GM12878 (cell line): ENCODE measurements around the gene KCTD16. TPM values are rescaled to one million over a fixed set of nuclear protein-coding genes. Genes with fewer than 3 reads are reported as not detected.

ENCODE experiments used
- ATAC-seq: fragments of 200-7000 bp; cut with Tn5 transposase; 3 replicates; pipeline ENCODE4 v1.9.1; 2020; ENCODE audit warnings: mild to moderate bottlenecking, moderate library complexity
- BruUV-seq: library from RNA; stranded (reverse); fragments of 400-500 nt; replicated peaks from 2 replicates; lab custom pipeline; 2021; lab: Mats Ljungman, UMichigan
- CTCF ChIA-PET: fragments of 300-600 bp; sonication (Branson Sonifier 250); formaldehyde crosslinking; extraction: SDS; loops from one replicate; lab custom pipeline; 2021; ENCODE audit warnings: inconsistent platforms; lab: Yijun Ruan, JAX
- POLR2A ChIA-PET: fragments of 350-600 bp; formaldehyde crosslinking; extraction: SDS; loops from one replicate; lab custom pipeline; 2021; ENCODE audit warnings: inconsistent platforms; lab: Charles Lee
- RAD21 ChIA-PET: fragments of 300-600 bp; sonication (Branson Sonifier 250); formaldehyde crosslinking; loops from one replicate; lab custom pipeline; 2023; ENCODE audit warnings: antibody characterized with exemption; ENCODE audit not compliant: unreplicated experiment; lab: Charles Lee
- SMC1A ChIA-PET: fragments of 300-600 bp; sonication (Branson Sonifier 250); formaldehyde crosslinking; loops from one replicate; lab custom pipeline; 2023; ENCODE audit not compliant: unreplicated experiment, uncharacterized antibody; lab: Charles Lee
- DNase-seq: peaks from one replicate; pipeline ENCODE4 v3.0.0-alpha.2; 2011; ENCODE audit warnings: low read depth, low spot score
- FAIRE-seq: peaks from 3 replicates; lab custom pipeline; 2011; peaks lifted over from hg19 to GRCh38; lab: Jason Lieb, UNC
- H2AFZ ChIP-seq: 2 replicates; pipeline ENCODE4 v1.6.0; 2011; ENCODE audit warnings: low read depth, low read length, control low read depth; ENCODE audit not compliant: control insufficient read depth
- H3K27ac ChIP-seq: 2 replicates; pipeline ENCODE4 v1.5.1; 2011; ENCODE audit warnings: control low read depth; ENCODE audit not compliant: control insufficient read depth, insufficient read depth
- H3K27me3 ChIP-seq, 2 experiments: replicated peaks in 1 of 2; 2 replicates each; pipeline versions ENCODE4 v1.6.0 to v1.6.1; 2011; ENCODE audit warnings: low read length in 1 of 2; ENCODE audit not compliant: control insufficient read depth in 2 of 2, insufficient read depth in 2 of 2
- H3K36me3 ChIP-seq, 2 experiments: 2 replicates each; pipeline ENCODE4 v1.5.1; 2011; ENCODE audit warnings: low read length in 1 of 2; ENCODE audit not compliant: control insufficient read depth in 2 of 2, insufficient read depth in 2 of 2
- H3K4me1 ChIP-seq: 2 replicates; pipeline ENCODE4 v1.6.1; 2011; ENCODE audit warnings: mild to moderate bottlenecking, low read length, moderate library complexity, mixed read lengths; ENCODE audit not compliant: control insufficient read depth, insufficient read depth
- H3K4me2 ChIP-seq: 2 replicates; pipeline ENCODE4 v1.6.0; 2011; ENCODE audit warnings: control low read depth; ENCODE audit not compliant: control insufficient read depth, insufficient read depth
- H3K4me3 ChIP-seq: fragments of 200-600 bp; sonication (generic); 2 replicates; pipeline ENCODE4 v1.5.1; 2016
- H3K79me2 ChIP-seq: 2 replicates; pipeline ENCODE4 v1.6.0; 2011; ENCODE audit warnings: low read length; ENCODE audit not compliant: control insufficient read depth, insufficient read depth
- H3K9ac ChIP-seq: 2 replicates; pipeline ENCODE4 v1.8.0; 2011; ENCODE audit warnings: low read length, control low read depth, mixed read lengths; ENCODE audit not compliant: control insufficient read depth, insufficient read depth
- H3K9me3 ChIP-seq: replicated peaks from 3 replicates; pipeline ENCODE4 v1.5.1; 2011; ENCODE audit warnings: mild to moderate bottlenecking, low read length; ENCODE audit not compliant: control insufficient read depth, insufficient read depth
- H4K20me1 ChIP-seq: 2 replicates; pipeline ENCODE4 v1.6.0; 2011; ENCODE audit not compliant: control insufficient read depth, insufficient read depth
- ASH2L ChIP-seq: fragments of 300-600, 200-600 bp; sonication (generic); IDR thresholded peaks from 2 replicates; pipeline ENCODE4 v1.6.1; 2017; ENCODE audit warnings: low read depth, mild to moderate bottlenecking, borderline replicate concordance
- CEBPB ChIP-seq, 2 experiments: fragments of 150-350 bp in 1 of 2; IDR thresholded peaks; 2 replicates each; pipeline ENCODE4 v1.6.1; 2012 to 2014; ENCODE audit warnings: low read depth in 2 of 2, low read length in 2 of 2, borderline replicate concordance in 1 of 2, inconsistent platforms in 1 of 2
- E2F4 ChIP-seq: IDR thresholded peaks from 2 replicates; pipeline ENCODE4 v1.6.1; 2012; ENCODE audit warnings: low read depth, low read length, improper control_type of control experiment
- EED ChIP-seq: sonication (generic); IDR thresholded peaks from 2 replicates; pipeline ENCODE4 v1.6.1; 2016; ENCODE audit warnings: antibody characterized with exemption, low read depth
- GATAD2B ChIP-seq: fragments of 450-650 bp; conservative IDR thresholded peaks from 2 replicates; pipeline ENCODE4 v1.6.1; 2017; ENCODE audit warnings: low read depth, mild to moderate bottlenecking, moderate library complexity
- IKZF1 ChIP-seq: fragments of 450-650 bp; conservative IDR thresholded peaks from 2 replicates; pipeline ENCODE4 v1.6.1; 2017; ENCODE audit warnings: antibody characterized with exemption, mild to moderate bottlenecking
- IRF3 ChIP-seq: fragments of 450-650 bp; IDR thresholded peaks from 2 replicates; pipeline ENCODE4 v1.6.1; 2014; ENCODE audit warnings: mild to moderate bottlenecking
- MLLT1 ChIP-seq: fragments of 450-650 bp; IDR thresholded peaks from 2 replicates; pipeline ENCODE4 v1.6.1; 2016; ENCODE audit warnings: mild to moderate bottlenecking
- NR2C2 ChIP-seq: IDR thresholded peaks from 2 replicates; pipeline ENCODE4 v1.6.1; 2011; ENCODE audit warnings: borderline replicate concordance, low read depth; ENCODE audit not compliant: control insufficient read depth, insufficient read length
- RUNX3 ChIP-seq: IDR thresholded peaks from 2 replicates; pipeline ENCODE4 v1.6.1; 2012; ENCODE audit warnings: low read length, inconsistent platforms
- SRF ChIP-seq, 2 experiments: IDR thresholded peaks; 2 replicates each; pipeline ENCODE4 v1.6.1; 2011; ENCODE audit warnings: low read depth in 2 of 2, low read length in 2 of 2, mild to moderate bottlenecking in 1 of 2, moderate library complexity in 1 of 2
- TBL1XR1 ChIP-seq: IDR thresholded peaks from 2 replicates; pipeline ENCODE4 v1.6.1; 2012; ENCODE audit warnings: low read depth, low read length, improper control_type of control experiment
- TCF7 ChIP-seq: IDR thresholded peaks from 2 replicates; pipeline ENCODE4 v1.6.1; 2014; ENCODE audit warnings: antibody characterized with exemption, borderline replicate concordance
- WGBS: methylation state at CpG from one replicate; pipeline ENCODE4 v1.1.6; 2016; ENCODE audit warnings: low lambda C conversion rate; ENCODE audit not compliant: insufficient replicate concordance, insufficient coverage; ENCODE audit errors: missing lambda C conversion rate; 5-methylcytosine and 5-hydroxymethylcytosine counted together
- in situ Hi-C: fragments of 300-500 bp; cut with MboI; formaldehyde crosslinking; loops from 9 replicates; pipeline ENCODE4 v1.14.3; 2018; ENCODE audit warnings: mixed read lengths
- intact Hi-C: fragments of 100-400 bp; cut with micrococcal nuclease; formaldehyde crosslinking; loops from one replicate; pipeline ENCODE4 v1.14.2; 2022; ENCODE audit not compliant: unreplicated experiment
- polyA plus RNA-seq, 11 experiments: library from polyadenylated mRNA; depleted of rRNA in 4 of 11; unstranded in 6 of 11; stranded (reverse) in 5 of 11; fragments of >200 nt; fragmentation: Nextera tagmentation in 4 of 11; fragmentation: Illumina TruSeq in 1 of 11; extraction: Ambion mirVana in 4 of 11; extraction: Trizol in 1 of 11; gene quantifications; 1 replicate in 1 of 11; 2 replicates in 10 of 11; pipeline versions ENCODE4 v1.2.1 to v1.2.3, GENCODE V29; 2011 to 2016; ENCODE audit warnings: inconsistent platforms in 2 of 11, missing spikeins in 2 of 11, low read depth in 1 of 11
- total RNA-seq, 4 experiments: library from RNA; depleted of rRNA in 3 of 4; stranded (reverse); fragments of >200 nt in 3 of 4; fragmentation: Illumina TruSeq in 1 of 4; extraction: Trizol in 1 of 4; gene quantifications; 2 replicates each; pipeline versions ENCODE4 v1.2.1 to v1.2.3, GENCODE V29; 2013 to 2021
- TF ChIP-seq, protein P1 (sequence below): fragments of 450-650 bp; IDR thresholded peaks from 2 replicates; pipeline ENCODE4 v1.6.1; 2018; ENCODE audit warnings: borderline replicate concordance, mild to moderate bottlenecking; ENCODE audit not compliant: partially characterized antibody
- TF ChIP-seq, protein P2 (sequence below), 3 experiments: IDR thresholded peaks in 2 of 3; conservative IDR thresholded peaks in 1 of 3; 2 replicates each; pipeline ENCODE4 v1.5.1; 2011; ENCODE audit warnings: low read depth in 3 of 3, low read length in 3 of 3, mild to moderate bottlenecking in 3 of 3, control low read depth in 2 of 3, moderate library complexity in 2 of 3, inconsistent platforms in 1 of 3, mixed read lengths in 1 of 3; ENCODE audit not compliant: control insufficient read depth in 2 of 3, insufficient read depth in 1 of 3; ENCODE audit errors: extremely low read depth in 1 of 3

The KCTD16 gene
- total and polyA plus RNA-seq, 10 of the 15 experiments (the other 5 are each of a cell fraction or from before 2014, with no cell fraction given): 0.03 to 0.10 (median 0.06) TPM; not detected in 3

DNA sequence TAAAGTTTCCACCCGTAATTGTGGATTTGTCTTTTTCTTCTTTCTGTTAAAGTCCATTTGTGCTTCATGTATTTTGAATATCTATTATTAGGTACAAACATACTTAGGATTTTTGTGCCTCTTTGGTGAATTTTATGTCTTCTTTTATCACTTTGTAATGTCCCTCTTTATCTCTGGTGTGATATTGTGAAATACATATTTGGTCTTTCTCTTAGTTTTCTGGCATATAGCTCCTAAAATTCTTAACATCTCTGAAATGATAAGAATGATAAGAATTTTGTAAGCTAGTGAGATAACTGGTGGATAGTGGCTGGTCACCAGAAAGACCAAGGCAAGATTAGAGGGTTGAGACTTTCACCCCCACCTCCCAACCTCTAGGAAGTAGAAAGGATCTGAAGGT lies 111.1 kb downstream of the KCTD16 start:
- SMC1A ChIA-PET: no interaction called here
- WGBS: 7% methylated on average over 1 of the region's 1 CpG
- H3K4me2 ChIP-seq: no peak overlapping the region
- RAD21 ChIA-PET: no interaction called here
- no peaks in the 10 kb centered on the region for H3K27me3 ChIP-seq
- no peaks in the 10 kb centered on the region for H3K4me1 ChIP-seq
- no peaks in the 10 kb centered on the region for H3K9me3 ChIP-seq
- no peak for FAIRE-seq
- no peaks in the 10 kb centered on the region for H3K36me3 ChIP-seq
- H3K79me2 ChIP-seq: no peaks in the 10 kb centered on the region
- POLR2A ChIA-PET: no interaction called here
- H3K9ac ChIP-seq: no peak overlapping the region
- H2AFZ ChIP-seq: no peak overlapping the region
- no peak overlapping the region for H3K4me3 ChIP-seq
- in situ Hi-C loops: no loop called here
- H3K27ac ChIP-seq: no peak overlapping the region
- CTCF ChIA-PET: no interaction called here
- TF ChIP-seq EED (no peak), TBL1XR1 (no peak), CEBPB (IDR thresholded peaks at IDR 0.05; ENCODE audit: borderline replicate concordance in 1 of 2, low read depth in 2 of 2, low read length in 2 of 2) (no peak), MLLT1 (no peak), NR2C2 (no peak), IRF3 (no peak), ASH2L (no peak), TCF7 (no peak), GATAD2B (no peak), SRF (IDR thresholded peaks at IDR 0.05; ENCODE audit: low read depth in 2 of 2, low read length in 2 of 2) (no peak), E2F4 (no peak), RUNX3 (no peak), IKZF1 (no peak)
- TF ChIP-seq, protein P1, sequence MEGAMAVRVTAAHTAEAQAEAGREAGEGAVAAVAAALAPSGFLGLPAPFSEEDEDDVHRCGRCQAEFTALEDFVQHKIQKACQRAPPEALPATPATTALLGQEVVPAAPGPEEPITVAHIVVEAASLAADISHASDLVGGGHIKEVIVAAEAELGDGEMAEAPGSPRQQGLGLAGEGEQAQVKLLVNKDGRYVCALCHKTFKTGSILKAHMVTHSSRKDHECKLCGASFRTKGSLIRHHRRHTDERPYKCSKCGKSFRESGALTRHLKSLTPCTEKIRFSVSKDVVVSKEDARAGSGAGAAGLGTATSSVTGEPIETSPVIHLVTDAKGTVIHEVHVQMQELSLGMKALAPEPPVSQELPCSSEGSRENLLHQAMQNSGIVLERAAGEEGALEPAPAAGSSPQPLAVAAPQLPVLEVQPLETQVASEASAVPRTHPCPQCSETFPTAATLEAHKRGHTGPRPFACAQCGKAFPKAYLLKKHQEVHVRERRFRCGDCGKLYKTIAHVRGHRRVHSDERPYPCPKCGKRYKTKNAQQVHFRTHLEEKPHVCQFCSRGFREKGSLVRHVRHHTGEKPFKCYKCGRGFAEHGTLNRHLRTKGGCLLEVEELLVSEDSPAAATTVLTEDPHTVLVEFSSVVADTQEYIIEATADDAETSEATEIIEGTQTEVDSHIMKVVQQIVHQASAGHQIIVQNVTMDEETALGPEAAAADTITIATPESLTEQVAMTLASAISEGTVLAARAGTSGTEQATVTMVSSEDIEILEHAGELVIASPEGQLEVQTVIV: no peak
- TF ChIP-seq, protein P2, sequence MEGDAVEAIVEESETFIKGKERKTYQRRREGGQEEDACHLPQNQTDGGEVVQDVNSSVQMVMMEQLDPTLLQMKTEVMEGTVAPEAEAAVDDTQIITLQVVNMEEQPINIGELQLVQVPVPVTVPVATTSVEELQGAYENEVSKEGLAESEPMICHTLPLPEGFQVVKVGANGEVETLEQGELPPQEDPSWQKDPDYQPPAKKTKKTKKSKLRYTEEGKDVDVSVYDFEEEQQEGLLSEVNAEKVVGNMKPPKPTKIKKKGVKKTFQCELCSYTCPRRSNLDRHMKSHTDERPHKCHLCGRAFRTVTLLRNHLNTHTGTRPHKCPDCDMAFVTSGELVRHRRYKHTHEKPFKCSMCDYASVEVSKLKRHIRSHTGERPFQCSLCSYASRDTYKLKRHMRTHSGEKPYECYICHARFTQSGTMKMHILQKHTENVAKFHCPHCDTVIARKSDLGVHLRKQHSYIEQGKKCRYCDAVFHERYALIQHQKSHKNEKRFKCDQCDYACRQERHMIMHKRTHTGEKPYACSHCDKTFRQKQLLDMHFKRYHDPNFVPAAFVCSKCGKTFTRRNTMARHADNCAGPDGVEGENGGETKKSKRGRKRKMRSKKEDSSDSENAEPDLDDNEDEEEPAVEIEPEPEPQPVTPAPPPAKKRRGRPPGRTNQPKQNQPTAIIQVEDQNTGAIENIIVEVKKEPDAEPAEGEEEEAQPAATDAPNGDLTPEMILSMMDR (IDR thresholded peaks at IDR 0.05 in 2 of 3, conservative IDR thresholded peaks at IDR 0.05 in 1 of 3; ENCODE audit: control insufficient read depth in 2 of 3, extremely low read depth in 1 of 3, insufficient read depth in 1 of 3, low read depth in 3 of 3, low read length in 3 of 3): no peak
- no peak for DNase-seq
- no TSS peak for BruUV-seq
- no peaks in the 10 kb centered on the region for H4K20me1 ChIP-seq
- intact Hi-C loops: no loop called here
- no peak for ATAC-seq
